Neural cell (in vitro differentiated cells): ENCODE measurements around the gene SFTPD. TPM values are rescaled to one million over a fixed set of nuclear protein-coding genes. Genes with fewer than 3 reads are reported as not detected.

ENCODE experiments used
- H2AFZ ChIP-seq: fragments of 200-600, 300-800 bp; sonication (generic), shearing (Covaris generic); 2 replicates; pipeline ENCODE4 v1.6.0; 2014; ENCODE audit warnings: low read depth, mild to moderate bottlenecking, antibody characterized with exemption, low read length, moderate library complexity
- H3F3A ChIP-seq: fragments of 200-600 bp; shearing (Covaris generic); 2 replicates; pipeline ENCODE4 v1.6.1; 2016; ENCODE audit warnings: mild to moderate bottlenecking, moderate library complexity, mixed read lengths, antibody characterized with exemption, low read length; ENCODE audit not compliant: insufficient read depth, poor library complexity, severe bottlenecking
- H3K27ac ChIP-seq: fragments of 200-600, 300-800 bp; sonication (generic), shearing (Covaris generic); 2 replicates; pipeline ENCODE4 v1.5.1; 2014; ENCODE audit warnings: mild to moderate bottlenecking, low read length, moderate library complexity
- H3K27me3 ChIP-seq: fragments of 300-800, 200-600 bp; sonication (generic), shearing (Covaris generic); 2 replicates; pipeline ENCODE4 v1.6.0; 2014; ENCODE audit warnings: mild to moderate bottlenecking, low read depth, low read length, moderate library complexity; ENCODE audit not compliant: insufficient read depth
- H3K36me3 ChIP-seq: fragments of 300-800, 200-600 bp; sonication (generic), shearing (Covaris generic); 2 replicates; pipeline ENCODE4 v1.5.1; 2014; ENCODE audit warnings: mild to moderate bottlenecking, antibody characterized with exemption, low read length, moderate library complexity; ENCODE audit not compliant: insufficient read depth
- H3K4me2 ChIP-seq: fragments of 300-800, 200-600 bp; sonication (generic), shearing (Covaris generic); 2 replicates; pipeline ENCODE4 v1.6.0; 2014; ENCODE audit warnings: mild to moderate bottlenecking, low read length
- H3K4me3 ChIP-seq: fragments of 300-800, 200-600 bp; sonication (generic), shearing (Covaris generic); 2 replicates; pipeline ENCODE4 v1.5.1; 2014; ENCODE audit warnings: mild to moderate bottlenecking, low read length, moderate library complexity
- H3K79me2 ChIP-seq: fragments of 200-600 bp; shearing (Covaris generic); replicated peaks from 2 replicates; pipeline ENCODE4 v1.6.0; 2014; ENCODE audit warnings: mild to moderate bottlenecking, low read length, moderate library complexity; ENCODE audit not compliant: insufficient read depth
- H3K9ac ChIP-seq: fragments of 300-800, 200-600 bp; sonication (generic), shearing (Covaris generic); 2 replicates; pipeline ENCODE4 v1.6.1; 2016; ENCODE audit warnings: mild to moderate bottlenecking, low read length, mixed read lengths
- H3K9me2 ChIP-seq: fragments of 200-600 bp; shearing (Covaris generic); 2 replicates; pipeline ENCODE4 v1.6.1; 2016; ENCODE audit warnings: mild to moderate bottlenecking, low read length, mixed read lengths; ENCODE audit not compliant: insufficient read depth
- H3K9me3 ChIP-seq: fragments of 200-600, 300-800 bp; sonication (generic), shearing (Covaris generic); 2 replicates; pipeline ENCODE4 v1.6.1; 2016; ENCODE audit warnings: mild to moderate bottlenecking, mixed run types, low read length, moderate library complexity, mixed read lengths
- H4K20me1 ChIP-seq: fragments of 200-600 bp; shearing (Covaris generic); 2 replicates; pipeline ENCODE4 v1.6.1; 2016; ENCODE audit warnings: mild to moderate bottlenecking, mixed run types; ENCODE audit not compliant: insufficient read depth
- EP300 ChIP-seq: fragments of 450-650 bp; conservative IDR thresholded peaks from 2 replicates; pipeline ENCODE4 v1.6.1; 2014; ENCODE audit warnings: antibody characterized with exemption, mild to moderate bottlenecking, moderate library complexity; ENCODE audit not compliant: poor library complexity, severe bottlenecking
- EZH2 ChIP-seq: fragments of 200-600, 300-800 bp; shearing (Covaris generic), sonication (generic); IDR thresholded peaks from 2 replicates; pipeline ENCODE4 v1.6.1; 2014; ENCODE audit warnings: antibody characterized with exemption, low read length, borderline replicate concordance, mild to moderate bottlenecking; ENCODE audit not compliant: insufficient read depth, poor library complexity, severe bottlenecking
- MXI1 ChIP-seq: fragments of 450-650 bp; conservative IDR thresholded peaks from 2 replicates; pipeline ENCODE4 v1.6.1; 2014; ENCODE audit warnings: antibody characterized with exemption, mild to moderate bottlenecking; ENCODE audit not compliant: poor library complexity, severe bottlenecking
- POLR2AphosphoS5 ChIP-seq: IDR thresholded peaks from 2 replicates; pipeline ENCODE4 v1.6.1; 2012
- RAD21 ChIP-seq: fragments of 450-650 bp; conservative IDR thresholded peaks from 2 replicates; pipeline ENCODE4 v1.6.1; 2014; ENCODE audit warnings: antibody characterized with exemption, mild to moderate bottlenecking, moderate library complexity
- SMC3 ChIP-seq: fragments of 450-650 bp; conservative IDR thresholded peaks from 2 replicates; pipeline ENCODE4 v1.6.1; 2014; ENCODE audit warnings: antibody characterized with exemption, mild to moderate bottlenecking, moderate library complexity; ENCODE audit not compliant: poor library complexity
- TAF1 ChIP-seq: IDR thresholded peaks from 2 replicates; pipeline ENCODE4 v1.6.1; 2012; ENCODE audit warnings: low read depth
- polyA plus RNA-seq: library from polyadenylated mRNA; depleted of rRNA; stranded (reverse); fragments of >200 nt; gene quantifications from 2 replicates; pipeline ENCODE4 v1.2.3, GENCODE V29; 2014
- TF ChIP-seq, protein P1 (sequence below): IDR thresholded peaks from 2 replicates; pipeline ENCODE4 v1.6.1; 2012; ENCODE audit warnings: borderline replicate concordance
- TF ChIP-seq, protein P2 (sequence below): fragments of 450-650 bp; IDR thresholded peaks from 2 replicates; pipeline ENCODE4 v1.5.1; 2014; ENCODE audit warnings: antibody characterized with exemption, mild to moderate bottlenecking, moderate library complexity; ENCODE audit not compliant: poor library complexity, severe bottlenecking

The SFTPD gene
- polyA plus RNA-seq, 1 donor from 2014 or later: 0.51 TPM

DNA sequence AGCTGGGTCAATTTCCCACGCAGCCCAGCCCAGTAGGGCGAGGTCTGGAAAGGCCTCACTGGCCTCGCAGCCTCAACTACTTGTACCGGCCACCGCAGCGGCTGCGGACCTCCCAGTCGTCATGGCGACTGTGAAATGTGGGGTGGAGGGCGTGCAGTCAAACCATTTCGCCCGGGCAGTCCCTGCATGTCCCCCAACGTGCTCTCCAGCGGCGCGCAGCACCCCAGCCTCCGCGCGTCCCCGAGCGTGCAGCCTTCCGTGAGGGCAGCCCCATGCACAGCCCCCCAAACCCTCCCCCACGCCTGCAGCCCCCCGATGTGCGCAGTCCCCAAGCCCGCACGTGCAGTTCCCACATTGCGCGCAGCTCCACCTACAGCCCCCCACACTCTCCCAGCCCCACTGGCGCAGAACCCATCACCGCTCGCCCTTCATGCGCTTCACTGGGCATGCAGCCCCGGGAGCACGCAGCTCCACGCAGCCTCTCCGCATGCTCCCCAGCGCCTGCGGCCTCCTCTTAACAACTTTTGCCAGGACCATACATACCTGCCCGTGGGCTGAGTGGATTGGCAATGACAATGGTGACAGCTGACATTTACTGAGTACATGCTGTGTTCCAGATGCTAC lies 34.5 kb upstream of the SFTPD start:
- TF ChIP-seq, protein P1, sequence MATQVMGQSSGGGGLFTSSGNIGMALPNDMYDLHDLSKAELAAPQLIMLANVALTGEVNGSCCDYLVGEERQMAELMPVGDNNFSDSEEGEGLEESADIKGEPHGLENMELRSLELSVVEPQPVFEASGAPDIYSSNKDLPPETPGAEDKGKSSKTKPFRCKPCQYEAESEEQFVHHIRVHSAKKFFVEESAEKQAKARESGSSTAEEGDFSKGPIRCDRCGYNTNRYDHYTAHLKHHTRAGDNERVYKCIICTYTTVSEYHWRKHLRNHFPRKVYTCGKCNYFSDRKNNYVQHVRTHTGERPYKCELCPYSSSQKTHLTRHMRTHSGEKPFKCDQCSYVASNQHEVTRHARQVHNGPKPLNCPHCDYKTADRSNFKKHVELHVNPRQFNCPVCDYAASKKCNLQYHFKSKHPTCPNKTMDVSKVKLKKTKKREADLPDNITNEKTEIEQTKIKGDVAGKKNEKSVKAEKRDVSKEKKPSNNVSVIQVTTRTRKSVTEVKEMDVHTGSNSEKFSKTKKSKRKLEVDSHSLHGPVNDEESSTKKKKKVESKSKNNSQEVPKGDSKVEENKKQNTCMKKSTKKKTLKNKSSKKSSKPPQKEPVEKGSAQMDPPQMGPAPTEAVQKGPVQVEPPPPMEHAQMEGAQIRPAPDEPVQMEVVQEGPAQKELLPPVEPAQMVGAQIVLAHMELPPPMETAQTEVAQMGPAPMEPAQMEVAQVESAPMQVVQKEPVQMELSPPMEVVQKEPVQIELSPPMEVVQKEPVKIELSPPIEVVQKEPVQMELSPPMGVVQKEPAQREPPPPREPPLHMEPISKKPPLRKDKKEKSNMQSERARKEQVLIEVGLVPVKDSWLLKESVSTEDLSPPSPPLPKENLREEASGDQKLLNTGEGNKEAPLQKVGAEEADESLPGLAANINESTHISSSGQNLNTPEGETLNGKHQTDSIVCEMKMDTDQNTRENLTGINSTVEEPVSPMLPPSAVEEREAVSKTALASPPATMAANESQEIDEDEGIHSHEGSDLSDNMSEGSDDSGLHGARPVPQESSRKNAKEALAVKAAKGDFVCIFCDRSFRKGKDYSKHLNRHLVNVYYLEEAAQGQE: no peak
- TF ChIP-seq MXI1: no peak
- TF ChIP-seq SMC3: no peak
- TF ChIP-seq, protein P2, sequence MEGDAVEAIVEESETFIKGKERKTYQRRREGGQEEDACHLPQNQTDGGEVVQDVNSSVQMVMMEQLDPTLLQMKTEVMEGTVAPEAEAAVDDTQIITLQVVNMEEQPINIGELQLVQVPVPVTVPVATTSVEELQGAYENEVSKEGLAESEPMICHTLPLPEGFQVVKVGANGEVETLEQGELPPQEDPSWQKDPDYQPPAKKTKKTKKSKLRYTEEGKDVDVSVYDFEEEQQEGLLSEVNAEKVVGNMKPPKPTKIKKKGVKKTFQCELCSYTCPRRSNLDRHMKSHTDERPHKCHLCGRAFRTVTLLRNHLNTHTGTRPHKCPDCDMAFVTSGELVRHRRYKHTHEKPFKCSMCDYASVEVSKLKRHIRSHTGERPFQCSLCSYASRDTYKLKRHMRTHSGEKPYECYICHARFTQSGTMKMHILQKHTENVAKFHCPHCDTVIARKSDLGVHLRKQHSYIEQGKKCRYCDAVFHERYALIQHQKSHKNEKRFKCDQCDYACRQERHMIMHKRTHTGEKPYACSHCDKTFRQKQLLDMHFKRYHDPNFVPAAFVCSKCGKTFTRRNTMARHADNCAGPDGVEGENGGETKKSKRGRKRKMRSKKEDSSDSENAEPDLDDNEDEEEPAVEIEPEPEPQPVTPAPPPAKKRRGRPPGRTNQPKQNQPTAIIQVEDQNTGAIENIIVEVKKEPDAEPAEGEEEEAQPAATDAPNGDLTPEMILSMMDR: no peak
- no peak for TF ChIP-seq EP300
- no peak for TF ChIP-seq EZH2
- no peak for TF ChIP-seq TAF1
- TF ChIP-seq POLR2AphosphoS5: no peak
- TF ChIP-seq RAD21: no peak
- Histone ChIP-seq H3K9me2 (no peaks in the 10 kb centered on the region), H3K9me3 (no peaks in the 10 kb centered on the region), H3F3A (no peaks in the 10 kb centered on the region), H3K27ac (no peak overlapping the region), H4K20me1 (no peaks in the 10 kb centered on the region), H3K79me2 (no peaks in the 10 kb centered on the region), H3K27me3 (peaks cover 29% of the 10 kb centered on the region), H3K36me3 (no peaks in the 10 kb centered on the region), H3K4me3 (no peak overlapping the region), H2AFZ (no peak overlapping the region), H3K9ac (no peak overlapping the region), H3K4me2 (no peak overlapping the region)

DNA sequence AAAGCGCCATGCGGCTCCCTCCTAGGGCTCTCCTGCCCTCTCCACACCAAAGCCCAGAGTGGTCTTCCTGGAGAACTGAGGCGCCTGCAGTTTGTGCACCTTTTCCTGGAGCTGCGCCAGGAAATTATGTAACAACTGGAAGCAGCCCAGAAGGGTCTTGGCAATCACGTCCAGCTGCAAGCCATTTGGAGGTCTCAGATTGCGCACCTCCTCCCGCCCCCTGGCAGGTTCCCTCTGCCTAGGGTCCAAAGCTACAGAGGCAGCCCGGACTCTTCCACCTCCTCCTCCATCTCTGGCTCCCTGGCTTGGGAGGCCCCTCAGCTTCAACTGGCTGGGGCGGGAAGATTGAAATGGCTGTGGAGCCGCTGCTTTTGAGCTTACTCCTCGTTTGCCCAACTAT lies 34.0 kb upstream of the SFTPD start:
- no peaks in the 10 kb centered on the region for H3K79me2 ChIP-seq
- peaks cover 29% of the 10 kb centered on the region for H3K27me3 ChIP-seq
- H3K9ac ChIP-seq: no peak overlapping the region
- H3K9me2 ChIP-seq: no peaks in the 10 kb centered on the region
- no peaks in the 10 kb centered on the region for H4K20me1 ChIP-seq
- H3K36me3 ChIP-seq: no peaks in the 10 kb centered on the region
- TF ChIP-seq, protein P2: no peak
- no peak for TF ChIP-seq TAF1
- TF ChIP-seq EP300: no peak
- no peak for TF ChIP-seq SMC3
- TF ChIP-seq RAD21: no peak
- TF ChIP-seq MXI1: no peak
- no peak for TF ChIP-seq POLR2AphosphoS5
- no peak for TF ChIP-seq EZH2
- TF ChIP-seq, protein P1: no peak
- no peaks in the 10 kb centered on the region for H3K9me3 ChIP-seq
- H3K4me2 ChIP-seq: no peak overlapping the region
- no peaks in the 10 kb centered on the region for H3F3A ChIP-seq
- H3K27ac ChIP-seq: no peak overlapping the region
- no peak overlapping the region for H3K4me3 ChIP-seq
- no peak overlapping the region for H2AFZ ChIP-seq
